Colonic mucosa (tissue), 4 donors: ENCODE measurements around the gene NUP210. TPM values are rescaled to one million over a fixed set of nuclear protein-coding genes. Genes with fewer than 3 reads are reported as not detected.

Source experiments
- DNase-seq: peaks from one replicate; pipeline ENCODE4 v3.0.0-alpha.2; 2020
- H3K27ac ChIP-seq: fragments of 200-600 bp; one replicate; pipeline ENCODE4 v1.8.0; 2021
- H3K27me3 ChIP-seq: fragments of 200-600 bp; one replicate; pipeline ENCODE4 v1.8.0; 2021
- H3K36me3 ChIP-seq: fragments of 200-600 bp; one replicate; pipeline ENCODE4 v1.8.0; 2021
- H3K4me1 ChIP-seq: fragments of 200-600 bp; one replicate; pipeline ENCODE4 v1.8.0; 2021; ENCODE audit warnings: mild to moderate bottlenecking
- H3K4me3 ChIP-seq: fragments of 200-600 bp; one replicate; pipeline ENCODE4 v1.8.0; 2021
- H3K9ac ChIP-seq, 2 donors: one replicate each; pipeline ENCODE4 v1.7.0; 2013; ENCODE audit warnings: control low read depth in 2 of 2, low read depth in 2 of 2, low read length in 2 of 2
- H3K9me3 ChIP-seq: fragments of 200-600 bp; one replicate; pipeline ENCODE4 v1.8.0; 2021
- CTCF ChIP-seq: fragments of 200-600 bp; IDR thresholded peaks from one replicate; pipeline ENCODE4 v1.8.0; 2022; ENCODE audit warnings: antibody characterized with exemption, mild to moderate bottlenecking
- intact Hi-C: fragments of 100-400 bp; cut with DNase I; formaldehyde crosslinking; loops from one replicate; pipeline ENCODE4 v1.14.1; 2022
- total RNA-seq, 2 donors: library from RNA; stranded (reverse); fragmentation: NEBNext Ultra II Directional in 1 of 2; extraction: Animal tissue kit (Norgen Biotek cat#: 25700) in 1 of 2; gene quantifications; one replicate each; pipeline ENCODE4 v1.2.1, GENCODE V29; 2021
- donor health status: healthy.
- donor health status: DM: no; HTN: no; CAD: no.
- donor health status: DM: no; HTN: no; CAD: no.

NUP210 gene
- total RNA-seq, 2 donors from 2014 or later: 7.5 to 23.8 TPM

GRCh38 chr3:13317596-13318320 is 102.4 kb downstream of the NUP210 start:
- Histone ChIP-seq H3K27me3 (no peaks in the 10 kb centered on the region), H3K27ac (no peak overlapping the region), H3K36me3 (no peaks in the 10 kb centered on the region), H3K9me3 (no peaks in the 10 kb centered on the region), H3K4me3 (no peak overlapping the region), H3K9ac (no peak overlapping the region), H3K4me1 (no peaks in the 10 kb centered on the region)
- TF ChIP-seq CTCF: no peak
- intact Hi-C loops: no loop called here
- no peak for DNase-seq

GRCh38 chr3:13316603-13317002 is 103.5 kb downstream of the NUP210 start:
- Histone ChIP-seq H3K4me3 (no peak overlapping the region), H3K27ac (no peak overlapping the region), H3K36me3 (no peaks in the 10 kb centered on the region), H3K9me3 (no peaks in the 10 kb centered on the region), H3K9ac (no peak overlapping the region), H3K4me1 (no peaks in the 10 kb centered on the region), H3K27me3 (no peaks in the 10 kb centered on the region)
- no peak for TF ChIP-seq CTCF
- intact Hi-C loops: no loop called here
- DNase-seq: no peak

- H3K4me1 ChIP-seq: no peaks in the 10 kb centered on the region
- intact Hi-C loops: no loop called here
- no peak overlapping the region for H3K27ac ChIP-seq
- DNase-seq: no peak
- no peak overlapping the region for H3K4me3 ChIP-seq
- H3K27me3 ChIP-seq: no peaks in the 10 kb centered on the region
- no peaks in the 10 kb centered on the region for H3K36me3 ChIP-seq
- no peaks in the 10 kb centered on the region for H3K9me3 ChIP-seq
- no peak overlapping the region for H3K9ac ChIP-seq
- no peak for TF ChIP-seq CTCF
Measured at GRCh38 chr3:13314877-13315276, 105.2 kb downstream of the NUP210 start.

GRCh38 chr3:13313813-13314212 is 106.3 kb downstream of the NUP210 start:
- no peak for TF ChIP-seq CTCF
- Histone ChIP-seq H3K27me3 (no peaks in the 10 kb centered on the region), H3K36me3 (no peaks in the 10 kb centered on the region)

GRCh38 chr3:13309004-13309403 is 111.1 kb downstream of the NUP210 start:
- intact Hi-C loops: no loop called here
- no peaks in the 10 kb centered on the region for H3K36me3 ChIP-seq
- H3K27me3 ChIP-seq: no peaks in the 10 kb centered on the region
- no peaks in the 10 kb centered on the region for H3K9me3 ChIP-seq
- H3K27ac ChIP-seq: no peak overlapping the region
- no peak for TF ChIP-seq CTCF
- no peak for DNase-seq
- no peak overlapping the region for H3K4me3 ChIP-seq
- no peak overlapping the region for H3K9ac ChIP-seq
- no peaks in the 10 kb centered on the region for H3K4me1 ChIP-seq

More at GRCh38 chr3:13313813-13314212, 106.3 kb downstream of the NUP210 start:
- H3K4me3 ChIP-seq: no peak overlapping the region
- no peaks in the 10 kb centered on the region for H3K4me1 ChIP-seq
- H3K9ac ChIP-seq: no peak overlapping the region
- H3K27ac ChIP-seq: no peak overlapping the region
- intact Hi-C loops: no loop called here
- DNase-seq: no peak
- H3K9me3 ChIP-seq: no peaks in the 10 kb centered on the region
